GM21526 (cell line): Measurements from ENCODE around the gene BORCS5.

ENCODE experiments used
- ATAC-seq: cut with Tn5 transposase; IDR thresholded peaks from one replicate; pipeline ENCODE4 v1.9.1; 2021; ENCODE audit warnings: moderate library complexity; ENCODE audit not compliant: unreplicated experiment, low FRiP score

The BORCS5 gene

DNA sequence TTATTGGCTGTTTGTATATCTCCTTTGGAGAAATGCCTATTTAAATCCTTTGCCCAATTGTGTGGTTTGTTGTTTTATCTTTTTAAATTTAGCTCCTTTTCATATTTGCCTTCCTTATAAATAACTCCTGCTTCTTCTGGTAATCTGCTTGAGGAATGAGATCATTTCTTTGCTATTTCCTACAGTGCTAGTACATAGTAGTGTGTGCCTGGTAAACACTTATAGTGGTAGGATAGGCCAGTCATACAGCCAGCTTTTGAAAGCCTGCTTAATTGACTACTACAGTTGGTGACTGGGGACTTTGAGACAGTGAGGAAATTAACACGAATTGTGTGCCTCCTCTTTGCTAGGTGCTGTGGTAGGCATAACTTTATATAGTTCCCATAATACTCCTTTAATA, 68.7 kb downstream of the BORCS5 start:
- no peak for ATAC-seq

- ATAC-seq: no peak
These were observed 70.7 kb downstream of the BORCS5 start for GRCh38 chr12:12427568-12427967.

GRCh38 chr12:12428047-12428446, 71.2 kb downstream of the BORCS5 start:
- no peak for ATAC-seq

DNA sequence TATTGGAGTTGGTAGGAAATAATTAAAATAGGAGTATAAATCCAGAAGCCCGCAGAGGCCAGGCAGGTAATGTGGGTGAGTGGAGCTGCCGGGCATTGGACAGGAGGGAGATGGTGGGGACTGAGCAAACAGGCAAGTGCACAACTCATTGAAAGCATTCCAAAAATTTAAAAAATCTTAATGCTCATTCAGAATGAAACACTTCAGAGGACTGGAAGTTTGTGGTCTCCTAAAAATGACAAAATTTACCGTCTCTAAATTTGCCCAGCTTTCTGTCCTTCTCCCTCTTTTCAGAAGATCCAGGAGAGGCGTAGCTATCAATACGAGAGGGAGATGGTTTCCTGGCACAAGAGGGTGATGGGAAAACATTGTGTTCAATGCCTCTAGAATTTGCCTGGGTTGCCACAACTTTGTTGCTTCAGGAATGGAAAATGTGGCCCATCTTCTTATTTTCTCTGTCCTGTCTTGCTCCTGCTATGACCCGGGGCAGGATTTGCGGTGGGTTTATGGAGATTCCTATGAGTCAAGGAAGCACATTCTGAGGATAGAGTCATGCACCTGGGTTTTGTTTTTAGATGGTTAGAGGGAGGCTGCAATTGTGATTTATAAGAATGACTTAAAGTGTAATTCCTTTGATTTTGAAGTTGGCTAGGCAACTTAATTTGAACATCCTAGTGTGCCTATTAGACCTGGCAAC, 72.2 kb downstream of the BORCS5 start:
- no peak for ATAC-seq

DNA sequence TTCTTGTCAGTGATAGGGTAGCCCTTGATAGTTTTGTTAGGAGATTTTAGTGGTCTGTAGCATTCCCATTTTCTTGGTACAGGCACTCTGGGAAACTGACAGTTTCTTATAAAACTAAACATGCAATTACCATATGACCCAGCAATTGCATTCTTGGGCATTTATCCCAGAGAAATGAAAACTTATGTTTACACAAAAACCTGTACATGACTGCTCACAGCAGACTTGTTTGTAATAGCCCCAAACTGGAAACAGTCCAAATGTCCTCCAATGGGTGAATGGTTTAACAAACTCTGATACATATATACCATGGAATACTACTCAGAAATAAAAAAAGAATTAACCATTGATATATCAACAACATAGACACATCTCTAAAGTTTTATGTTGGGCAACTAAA, 75.5 kb downstream of the BORCS5 start:
- no peak for ATAC-seq

GRCh38 chr12:12433203-12433731, 76.4 kb downstream of the BORCS5 start:
- ATAC-seq: no peak

- no peak for ATAC-seq
These were observed 80.0 kb downstream of the BORCS5 start for GRCh38 chr12:12436831-12437345.

DNA sequence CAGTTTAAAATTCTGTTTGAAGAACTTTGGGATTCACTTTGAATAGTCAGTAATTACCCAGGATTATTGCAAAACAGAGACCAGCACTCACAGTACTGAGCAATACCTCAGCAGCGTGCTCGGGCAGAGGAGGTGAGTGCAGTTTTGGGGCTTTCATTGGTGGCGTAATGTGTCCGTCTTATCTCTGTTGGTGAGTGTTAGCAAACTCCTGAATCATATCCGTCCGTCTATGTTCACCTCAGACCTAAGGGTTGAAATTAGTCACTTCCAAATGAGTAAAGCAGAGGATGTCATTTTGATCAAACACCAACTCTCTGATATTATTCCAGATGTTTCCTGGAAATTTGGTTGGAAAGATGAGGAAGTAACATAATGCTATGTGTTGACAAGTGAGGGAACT, 82.8 kb downstream of the BORCS5 start:
- no peak for ATAC-seq

DNA sequence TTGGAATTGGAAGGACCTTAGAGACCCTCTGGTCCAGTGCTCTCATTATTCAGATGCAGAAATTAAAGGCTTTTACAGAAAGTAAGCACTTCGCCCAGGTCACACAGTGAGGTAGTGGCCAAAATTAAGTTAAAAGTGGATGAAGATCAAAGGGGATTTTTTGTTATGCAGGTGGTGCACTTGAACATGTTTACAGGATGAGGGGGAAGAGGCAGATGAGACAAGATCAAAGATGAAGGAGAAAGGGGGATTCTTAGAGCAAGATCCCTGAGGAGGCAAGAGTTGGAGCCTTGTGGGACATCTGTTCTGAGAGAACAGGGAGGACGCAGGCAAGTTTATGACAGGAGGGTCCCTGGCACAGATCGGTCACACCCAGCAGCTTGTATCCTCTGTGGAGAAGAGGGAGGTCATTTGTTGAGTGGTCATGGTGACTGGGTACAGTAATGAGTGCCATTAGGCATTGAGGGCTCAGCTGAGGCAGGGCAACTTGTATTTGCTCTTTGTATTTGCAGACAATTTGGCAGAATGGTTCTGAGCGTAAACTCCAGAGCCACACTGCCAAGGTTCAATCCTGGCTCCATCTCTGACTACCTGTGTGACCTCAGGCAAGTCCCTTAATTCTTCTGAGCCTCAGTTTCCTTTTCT, 84.0 kb downstream of the BORCS5 start:
- no peak for ATAC-seq

DNA sequence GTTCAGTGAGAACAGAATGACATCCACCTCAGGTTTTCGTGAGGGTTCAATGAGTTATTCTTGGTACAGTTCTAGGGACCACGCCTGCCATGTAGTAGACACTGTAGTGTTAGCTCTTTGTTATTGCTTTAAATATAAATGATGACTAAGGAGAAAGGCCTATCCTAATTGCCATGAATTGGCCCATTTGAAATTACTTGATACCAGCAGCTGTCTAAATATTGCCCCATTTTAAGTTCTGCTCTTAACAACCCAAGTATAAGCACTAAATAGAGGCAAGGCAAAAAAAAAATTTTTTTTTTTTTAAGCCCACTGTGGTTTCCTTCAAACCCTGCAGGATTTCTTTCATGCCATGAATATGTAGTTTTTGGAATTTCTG, 84.5 kb downstream of the BORCS5 start:
- no peak for ATAC-seq

DNA sequence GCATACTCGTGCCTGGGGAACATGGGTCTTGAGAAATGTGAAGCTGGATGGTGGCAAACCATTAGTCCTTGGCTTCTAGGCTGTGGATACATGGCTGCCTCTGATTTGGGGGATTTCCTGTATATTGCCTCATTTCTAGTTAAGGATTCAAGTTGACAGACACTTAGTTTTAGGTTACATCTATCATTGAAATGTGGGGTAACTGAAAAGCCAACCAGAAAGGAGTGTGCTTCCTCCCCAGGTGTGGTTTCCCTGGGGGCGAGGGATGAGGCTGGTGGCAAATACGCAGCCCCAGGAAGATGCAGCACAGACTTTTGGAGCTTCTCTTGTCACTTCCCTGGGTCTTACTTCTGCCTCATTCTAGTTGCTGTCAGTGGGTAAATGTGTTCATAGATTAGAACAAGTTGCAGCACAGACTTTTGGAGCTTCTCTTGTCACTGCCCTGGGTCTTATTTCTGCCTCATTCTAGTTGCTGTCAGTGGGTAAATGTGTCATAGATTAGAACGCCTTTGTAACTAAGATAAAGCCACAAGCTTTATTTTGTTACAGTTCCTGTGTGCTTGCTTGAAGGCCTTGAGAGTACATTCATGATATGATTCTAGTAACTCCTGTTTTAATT, 85.1 kb downstream of the BORCS5 start:
- ATAC-seq: no peak

GRCh38 chr12:12442548-12443071, 85.7 kb downstream of the BORCS5 start:
- ATAC-seq: no peak

DNA sequence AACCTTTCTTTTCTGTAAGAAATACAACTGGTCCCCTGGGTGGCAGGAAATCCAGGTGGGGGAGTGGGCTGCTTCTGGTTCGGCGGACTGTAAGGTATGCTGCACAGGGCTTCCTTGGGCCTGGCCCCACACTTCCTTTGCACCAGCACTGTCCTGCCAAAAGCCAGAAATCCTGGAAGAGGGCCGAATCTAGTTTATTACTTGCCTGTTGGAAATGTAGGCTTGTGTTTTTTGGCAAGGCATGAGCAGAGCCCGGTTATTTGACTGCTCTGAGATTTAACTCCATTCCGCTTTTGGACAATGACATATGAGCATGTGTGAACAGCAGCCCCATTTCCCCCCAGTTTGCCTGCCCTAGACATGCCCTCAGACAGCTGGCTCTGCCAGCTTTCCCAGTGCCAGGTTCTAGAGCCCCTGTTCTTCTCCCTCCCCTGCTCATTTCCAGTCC, 86.6 kb downstream of the BORCS5 start:
- no peak for ATAC-seq

- no peak for ATAC-seq
These were observed 88.4 kb downstream of the BORCS5 start for GRCh38 chr12:12445165-12445881.

DNA sequence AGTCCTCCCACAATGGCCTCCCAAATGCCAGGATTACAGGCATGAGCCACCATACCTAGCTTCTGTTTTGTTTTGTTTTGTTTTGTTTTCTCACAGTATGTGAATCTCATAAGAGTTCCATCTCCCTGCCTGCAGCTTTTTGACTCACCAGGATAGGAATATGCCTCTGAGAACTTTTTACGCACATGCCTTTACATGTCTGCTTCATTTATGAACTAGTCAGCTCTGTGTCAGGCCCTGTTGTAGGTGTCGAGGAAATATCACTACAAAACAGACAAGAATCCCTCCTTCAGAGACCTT, 89.0 kb downstream of the BORCS5 start:
- no peak for ATAC-seq

GRCh38 chr12:12446786-12447185, 89.9 kb downstream of the BORCS5 start:
- no peak for ATAC-seq

- no peak for ATAC-seq
These were observed 90.4 kb downstream of the BORCS5 start for GRCh38 chr12:12447236-12447635.

DNA sequence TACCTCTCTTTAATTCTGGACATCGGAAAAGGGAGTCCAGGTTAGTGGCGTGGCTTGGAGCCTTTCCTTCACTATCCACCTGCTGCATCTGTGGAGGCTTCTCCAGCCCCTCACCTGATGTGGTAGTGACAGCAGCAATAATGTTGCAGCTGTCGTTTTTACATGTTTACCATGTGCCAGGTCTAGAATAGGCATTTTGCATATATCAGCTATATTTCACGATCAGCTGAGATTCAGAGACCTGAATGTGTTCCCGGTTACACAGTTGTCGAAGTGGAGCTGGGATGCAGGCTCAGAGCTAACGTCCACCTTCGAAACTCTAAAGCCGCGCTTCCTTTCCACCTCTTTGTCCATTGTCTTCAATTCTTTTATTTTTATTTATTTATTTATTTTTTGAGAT, 91.0 kb downstream of the BORCS5 start:
- ATAC-seq: no peak

GRCh38 chr12:12449533-12450025, 92.7 kb downstream of the BORCS5 start:
- no peak for ATAC-seq

GRCh38 chr12:12450043-12450471, 93.2 kb downstream of the BORCS5 start:
- ATAC-seq: no peak

DNA sequence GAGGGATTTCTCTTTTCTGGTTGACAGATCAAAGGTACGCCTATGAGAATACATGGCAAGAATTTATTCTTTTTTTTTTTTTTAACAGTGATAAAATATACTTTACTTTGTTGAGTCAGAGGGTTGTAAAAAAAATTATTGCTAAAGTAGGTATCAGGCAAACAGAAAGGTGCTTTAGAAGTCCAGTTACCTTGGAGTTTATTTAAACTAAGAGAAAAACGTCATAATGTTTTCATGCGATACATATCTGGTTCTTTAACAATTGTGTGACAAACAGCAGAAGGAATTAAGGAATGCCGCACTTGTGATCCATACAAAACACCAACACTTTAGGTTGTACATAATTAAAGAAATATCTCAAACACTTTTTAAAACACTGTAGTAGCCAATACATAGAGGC, 94.2 kb downstream of the BORCS5 start:
- ATAC-seq: no peak
